HepG2 (cell line): ENCODE data around the gene FOXL3. TPM values are rescaled to one million over a fixed set of nuclear protein-coding genes. Genes with fewer than 3 reads are reported as not detected.

Experiments used
- ATF1 ChIP-seq: IDR thresholded peaks from 2 replicates; pipeline ENCODE4 v1.6.1; 2016; ENCODE audit warnings: mild to moderate bottlenecking, control low read depth
- ATF7-NPFF ChIP-seq: sonication (generic); formaldehyde crosslinking; IDR thresholded peaks from 2 replicates; pipeline ENCODE4 v1.8.1; 2023; ENCODE audit warnings: mild to moderate bottlenecking, low read depth, missing genetic modification reagents, moderate library complexity
- ESRRA ChIP-seq: sonication (generic); formaldehyde crosslinking; IDR thresholded peaks from 2 replicates; pipeline ENCODE4 v1.5.1; 2020; ENCODE audit warnings: mild to moderate bottlenecking, low read depth, missing genetic modification reagents
- FOXP4 ChIP-seq: sonication (generic); formaldehyde crosslinking; IDR thresholded peaks from 2 replicates; pipeline ENCODE4 v1.4.0; 2020; ENCODE audit warnings: missing genetic modification reagents
- GZF1 ChIP-seq: sonication (generic); formaldehyde crosslinking; IDR thresholded peaks from 2 replicates; pipeline ENCODE4 v1.5.1; 2020; ENCODE audit warnings: mild to moderate bottlenecking, missing genetic modification reagents
- KAT7 ChIP-seq: IDR thresholded peaks from 2 replicates; pipeline ENCODE4 v1.6.1; 2018; ENCODE audit warnings: borderline replicate concordance, missing compliant biosample characterization
- KLF6 ChIP-seq: IDR thresholded peaks from 2 replicates; pipeline ENCODE4 v1.8.0; 2016; ENCODE audit warnings: missing biosample characterization, missing genetic modification reagents
- MAFG ChIP-seq: sonication (generic); formaldehyde crosslinking; IDR thresholded peaks from 2 replicates; pipeline ENCODE4 v1.5.1; 2020; ENCODE audit warnings: mild to moderate bottlenecking, missing genetic modification reagents
- MAX ChIP-seq: IDR thresholded peaks from 2 replicates; pipeline ENCODE4 v1.6.1; 2012; ENCODE audit warnings: inconsistent platforms
- NR2C2 ChIP-seq: sonication (generic); formaldehyde crosslinking; IDR thresholded peaks from 2 replicates; pipeline ENCODE4 v1.4.0; 2020; ENCODE audit warnings: missing genetic modification reagents, mild to moderate bottlenecking, moderate library complexity, borderline replicate concordance
- TBL1XR1 ChIP-seq: fragments of 150-350 bp; IDR thresholded peaks from 2 replicates; pipeline ENCODE4 v1.6.1; 2014; ENCODE audit warnings: borderline replicate concordance, low read length; ENCODE audit not compliant: partially characterized antibody
- TRAFD1 ChIP-seq: sonication (generic); formaldehyde crosslinking; IDR thresholded peaks from 2 replicates; pipeline ENCODE4 v1.5.1; 2020; ENCODE audit warnings: missing genetic modification reagents, mild to moderate bottlenecking, borderline replicate concordance
- YEATS4 ChIP-seq: sonication (generic); formaldehyde crosslinking; IDR thresholded peaks from 2 replicates; pipeline ENCODE4 v1.4.0; 2020; ENCODE audit warnings: missing genetic modification reagents, borderline replicate concordance
- ZBTB38 ChIP-seq: sonication (generic); formaldehyde crosslinking; IDR thresholded peaks from 2 replicates; pipeline ENCODE4 v1.5.1; 2020; ENCODE audit warnings: mild to moderate bottlenecking, missing genetic modification reagents
- ZBTB39 ChIP-seq: sonication (generic); formaldehyde crosslinking; IDR thresholded peaks from 2 replicates; pipeline ENCODE4 v1.5.0; 2020; ENCODE audit warnings: missing genetic modification reagents
- ZNF160 ChIP-seq: sonication (generic); formaldehyde crosslinking; IDR thresholded peaks from 2 replicates; pipeline ENCODE4 v1.8.0; 2022; ENCODE audit warnings: mild to moderate bottlenecking, inconsistent platforms, missing genetic modification reagents
- ZNF329 ChIP-seq: sonication (generic); formaldehyde crosslinking; IDR thresholded peaks from 2 replicates; pipeline ENCODE4 v1.9.0; 2021; ENCODE audit warnings: low read depth, mild to moderate bottlenecking, missing genetic modification reagents
- ZNF513 ChIP-seq: sonication (generic); formaldehyde crosslinking; conservative IDR thresholded peaks from 2 replicates; pipeline ENCODE4 v1.5.0; 2020; ENCODE audit warnings: missing genetic modification reagents
- ZNF569 ChIP-seq: sonication (generic); formaldehyde crosslinking; IDR thresholded peaks from 2 replicates; pipeline ENCODE4 v1.5.0; 2020; ENCODE audit warnings: mild to moderate bottlenecking, missing genetic modification reagents, moderate library complexity, borderline replicate concordance
- ZNF619 ChIP-seq: sonication (generic); formaldehyde crosslinking; IDR thresholded peaks from 2 replicates; pipeline ENCODE4 v1.4.0; 2020; ENCODE audit warnings: mild to moderate bottlenecking, missing genetic modification reagents
- ZNF790 ChIP-seq: sonication (generic); formaldehyde crosslinking; IDR thresholded peaks from 2 replicates; pipeline ENCODE4 v1.8.0; 2022; ENCODE audit warnings: missing genetic modification reagents, mild to moderate bottlenecking, borderline replicate concordance
- ZSCAN12 ChIP-seq: sonication (generic); formaldehyde crosslinking; IDR thresholded peaks from 2 replicates; pipeline ENCODE4 v1.9.0; 2021; ENCODE audit warnings: mild to moderate bottlenecking, missing genetic modification reagents
- ZSCAN31 ChIP-seq: sonication (generic); formaldehyde crosslinking; IDR thresholded peaks from 2 replicates; pipeline ENCODE4 v1.5.0; 2020; ENCODE audit warnings: low read depth, mild to moderate bottlenecking, missing genetic modification reagents
- ZZZ3 ChIP-seq: sonication (generic); formaldehyde crosslinking; IDR thresholded peaks from 2 replicates; pipeline ENCODE4 v1.4.0; 2020; ENCODE audit warnings: missing genetic modification reagents, mild to moderate bottlenecking, borderline replicate concordance
- polyA plus RNA-seq, 8 experiments: library from polyadenylated mRNA; depleted of rRNA in 3 of 8; stranded (reverse) in 7 of 8; unstranded in 1 of 8; fragments of >200 nt; fragmentation: Illumina TruSeq in 4 of 8; extraction: Trizol in 4 of 8; gene quantifications; 2 replicates each; pipeline versions ENCODE4 v1.2.1 to v1.2.3, GENCODE V29; 2011 to 2016; ENCODE audit warnings: low read depth in 4 of 8, missing spikeins in 1 of 8, mixed read lengths in 1 of 8; ENCODE audit not compliant: insufficient read depth in 1 of 8
- total RNA-seq, 5 experiments: library from RNA; depleted of rRNA; stranded (reverse); fragments of >200 nt; fragmentation: Illumina TruSeq; extraction: Trizol; gene quantifications; 2 replicates each; pipeline ENCODE4 v1.2.3, GENCODE V29; 2016; ENCODE audit warnings: low read depth in 1 of 5

The FOXL3 gene
- total and polyA plus RNA-seq, 2 of the 13 experiments (the other 11 are each of a cell fraction or from before 2014, with no cell fraction given), result not detected

- TF ChIP-seq FOXP4 (CRISPR knock-in tag) (no peak), ZSCAN31 (CRISPR knock-in tag) (no peak), MAFG (CRISPR knock-in tag) (no peak), NR2C2 (CRISPR knock-in tag) (no peak), KAT7 (CRISPR knock-in tag) (no peak), ZNF329 (CRISPR knock-in tag) (no peak), ZNF790 (no peak), TBL1XR1 (no peak), ZBTB39 (CRISPR knock-in tag) (no peak), ATF1 (CRISPR knock-in tag) (no peak), ZZZ3 (CRISPR knock-in tag) (no peak), ESRRA (CRISPR knock-in tag) (no peak), ZNF513 (no peak), ZNF569 (CRISPR knock-in tag) (no peak), TRAFD1 (no peak), ZSCAN12 (CRISPR knock-in tag) (no peak), ZNF160 (CRISPR knock-in tag) (no peak), KLF6 (CRISPR knock-in tag) (no peak), ZNF619 (0 out of 2 replicates have a peak, but pooled peaks have one; percentile 25), ZBTB38 (CRISPR knock-in tag) (0 out of 2 replicates have a peak, but pooled peaks have one; percentile 19), MAX (no peak; the same call in 1 of the 2 replicates), YEATS4 (CRISPR knock-in tag) (no peak), GZF1 (no peak), ATF7-NPFF (CRISPR knock-in tag) (0 out of 2 replicates have a peak, but pooled peaks have one; percentile 19)
Measured at GRCh38 chr7:322111-322671, 32.2 kb downstream of the FOXL3 start (continued).
